Lower leg skin (tissue), 3 donors: ENCODE measurements around the gene HILPDA.

Experiments used
- CTCF ChIP-seq, 3 donors: fragments of 450-650 bp; IDR thresholded peaks; one replicate each; pipeline ENCODE4 v1.5.1; 2016; ENCODE audit warnings: antibody characterized with exemption in 3 of 3, mild to moderate bottlenecking in 3 of 3, moderate library complexity in 2 of 3
- POLR2A ChIP-seq, 2 donors: fragments of 450-650 bp; IDR thresholded peaks; one replicate each; pipeline ENCODE4 v1.6.1; 2016 to 2017; ENCODE audit warnings: antibody characterized with exemption in 2 of 2, mild to moderate bottlenecking in 1 of 2, moderate library complexity in 1 of 2

GRCh38 chr7:128420773-128421172 is 34.9 kb upstream of the HILPDA start:
- TF ChIP-seq CTCF (IDR thresholded peaks at IDR 0.05): no peak
- TF ChIP-seq POLR2A (IDR thresholded peaks at IDR 0.05): no peak
